Esophagus squamous epithelium (tissue), 5 donors: ENCODE data around the gene ZYX. TPM values are rescaled to one million over a fixed set of nuclear protein-coding genes. Genes with fewer than 3 reads are reported as not detected.
"Not testable (repeated sequence)": the region's sequence is repeated elsewhere in the genome, so short reads cannot be mapped to it uniquely, and the experiment has no call there.

Experiments
- DNase-seq: peaks from one replicate; lab custom pipeline; 2025; lab: John Stamatoyannopoulos, UW
- H3K27ac ChIP-seq, 4 donors: fragments of 200-600 bp; sonication (generic); one replicate each; pipeline ENCODE4 v1.5.1; 2016 to 2019; ENCODE audit warnings: mild to moderate bottlenecking in 1 of 4
- H3K27me3 ChIP-seq, 4 donors: fragments of 200-600 bp; sonication (generic); 1 replicate in 3 of 4; 2 replicates in 1 of 4; pipeline versions ENCODE4 v1.5.1 to v1.6.0; 2017 to 2021; ENCODE audit warnings: antibody characterized with exemption in 1 of 4
- H3K36me3 ChIP-seq, 3 donors: fragments of 200-600 bp; sonication (generic); one replicate each; pipeline ENCODE4 v1.5.1; 2016 to 2019
- H3K4me1 ChIP-seq, 3 donors: fragments of 200-600 bp; sonication (generic); one replicate each; pipeline ENCODE4 v1.5.1; 2017 to 2019
- H3K4me3 ChIP-seq, 4 donors: fragments of 200-600 bp; sonication (generic); 1 replicate in 3 of 4; 2 replicates in 1 of 4; pipeline ENCODE4 v1.5.1; 2016 to 2019; ENCODE audit warnings: mild to moderate bottlenecking in 2 of 4, moderate library complexity in 1 of 4
- H3K9me3 ChIP-seq, 3 donors: fragments of 200-600 bp; sonication (generic); one replicate each; pipeline ENCODE4 v1.5.1; 2016 to 2019
- POLR2A ChIP-seq, 4 donors: fragments of 450-650 bp; IDR thresholded peaks; one replicate each; pipeline ENCODE4 v1.6.1; 2017; ENCODE audit warnings: antibody characterized with exemption in 4 of 4, mild to moderate bottlenecking in 4 of 4, moderate library complexity in 3 of 4
- WGBS, 2 donors: methylation state at CpG; one replicate each; pipeline ENCODE4 v1.1.5; 2018; 5-methylcytosine and 5-hydroxymethylcytosine counted together
- intact Hi-C: fragments of 100-400 bp; cut with DNase I; formaldehyde crosslinking; loops from one replicate; pipeline ENCODE4 v1.15.0; 2022
- total RNA-seq, 4 donors: library from RNA; depleted of rRNA; stranded (reverse); fragments of >200 nt; gene quantifications; one replicate each; pipeline ENCODE4 v1.1.0, GENCODE V29; 2016
- TF ChIP-seq, protein P1 (sequence below), 6 experiments: fragments of 450-650 bp in 4 of 6; fragments of 200-600 bp in 2 of 6; sonication (generic) in 2 of 6; IDR thresholded peaks; one replicate each; pipeline ENCODE4 v1.5.1; 2016 to 2019; ENCODE audit warnings: antibody characterized with exemption in 6 of 6, mild to moderate bottlenecking in 4 of 6, moderate library complexity in 4 of 6
- donor health status: DM: yes; HTN: yes; CAD: no.

The ZYX gene
- total RNA-seq, 4 donors from 2014 or later: 40.2 to 78.8 (median 68.6) TPM

DNA sequence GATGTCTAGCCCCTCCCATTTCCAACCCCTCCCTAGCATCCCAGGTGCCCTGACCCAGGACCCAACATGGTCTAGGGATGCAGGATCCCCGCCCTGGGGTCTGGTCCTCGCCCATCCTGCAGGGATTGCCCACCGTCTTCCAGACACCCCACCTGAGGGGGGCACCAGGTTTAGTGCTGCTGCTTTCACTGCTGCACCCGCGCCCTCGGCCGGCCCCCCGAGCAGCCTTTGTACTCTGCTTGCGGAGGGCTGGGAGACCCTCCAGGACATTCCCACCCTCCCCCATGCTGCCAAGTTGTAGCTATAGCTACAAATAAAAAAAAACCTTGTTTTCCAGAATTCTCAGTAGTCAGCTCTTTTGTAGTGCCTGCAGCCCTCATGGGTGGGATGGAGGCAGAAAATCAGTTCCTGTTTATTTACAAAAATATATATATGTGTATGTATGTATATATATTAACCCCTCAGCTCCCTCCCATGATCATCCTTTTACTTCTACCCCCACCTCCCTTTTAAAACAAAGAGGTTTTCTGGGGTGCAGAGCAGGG, 9.7 kb downstream of the ZYX start:
- intact Hi-C loops: no loop called here
- peaks cover 21 to 92% (median 34%) of the 10 kb centered on the region in 3 donors for H3K36me3 ChIP-seq

DNA sequence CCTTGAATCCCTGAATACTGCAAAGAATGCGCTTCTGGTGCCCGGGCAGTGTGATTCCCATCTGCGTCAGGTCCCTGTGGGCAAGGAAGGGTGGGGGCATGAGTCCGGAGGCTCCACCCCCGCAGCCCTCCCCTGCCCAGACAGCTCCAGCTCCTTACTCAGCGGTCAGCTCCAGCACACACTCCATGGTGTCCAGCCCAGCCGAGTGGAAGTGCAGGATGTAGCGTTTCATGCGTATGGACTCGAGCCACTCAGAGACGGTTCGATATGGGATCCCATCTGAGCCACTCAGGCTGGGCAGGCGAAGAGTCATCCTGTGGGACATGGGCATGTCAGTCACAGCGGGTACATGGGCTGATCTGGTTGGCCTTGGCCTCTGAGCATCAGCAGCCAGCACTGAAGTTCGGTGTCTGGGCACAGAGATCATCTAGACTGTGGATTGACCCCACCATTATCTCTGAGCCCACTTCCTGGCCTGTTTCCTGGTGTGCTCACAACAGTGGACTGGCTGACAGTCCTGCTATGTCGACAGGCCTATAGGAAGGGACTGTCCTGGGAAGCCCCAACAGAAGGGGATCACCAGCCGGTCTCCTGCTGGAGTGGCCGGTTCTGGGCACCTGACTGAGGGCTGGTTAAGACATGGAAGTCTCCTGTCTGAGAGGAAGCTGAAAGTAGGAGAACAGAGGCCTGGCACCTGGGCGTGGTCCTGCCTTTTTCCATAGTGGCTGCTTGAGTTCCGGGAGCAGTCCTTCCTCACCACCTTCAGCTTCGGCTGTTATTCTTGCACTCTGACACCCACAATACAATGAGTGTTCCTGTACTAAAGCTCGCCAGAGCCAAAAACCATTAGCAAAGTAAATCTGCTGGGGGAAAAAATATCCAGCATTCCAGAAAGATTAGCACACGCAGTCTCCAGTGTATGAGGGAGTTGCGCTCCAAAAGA, 10.6 kb downstream of the ZYX start:
- H3K4me1 ChIP-seq: peaks cover 38 to 91% (median 39%) of the 10 kb centered on the region in 3 donors
- intact Hi-C loops: no loop called here
- H3K27ac ChIP-seq: peak overlapping the region; percentile 70 to 100 (median 91)
- no peaks in the 10 kb centered on the region for H3K27me3 ChIP-seq
- DNase-seq: no peak
- peak overlapping the region in 1 of 4 donors; percentile 25 for H3K4me3 ChIP-seq
- no peaks in the 10 kb centered on the region for H3K9me3 ChIP-seq
- TF ChIP-seq, protein P1, sequence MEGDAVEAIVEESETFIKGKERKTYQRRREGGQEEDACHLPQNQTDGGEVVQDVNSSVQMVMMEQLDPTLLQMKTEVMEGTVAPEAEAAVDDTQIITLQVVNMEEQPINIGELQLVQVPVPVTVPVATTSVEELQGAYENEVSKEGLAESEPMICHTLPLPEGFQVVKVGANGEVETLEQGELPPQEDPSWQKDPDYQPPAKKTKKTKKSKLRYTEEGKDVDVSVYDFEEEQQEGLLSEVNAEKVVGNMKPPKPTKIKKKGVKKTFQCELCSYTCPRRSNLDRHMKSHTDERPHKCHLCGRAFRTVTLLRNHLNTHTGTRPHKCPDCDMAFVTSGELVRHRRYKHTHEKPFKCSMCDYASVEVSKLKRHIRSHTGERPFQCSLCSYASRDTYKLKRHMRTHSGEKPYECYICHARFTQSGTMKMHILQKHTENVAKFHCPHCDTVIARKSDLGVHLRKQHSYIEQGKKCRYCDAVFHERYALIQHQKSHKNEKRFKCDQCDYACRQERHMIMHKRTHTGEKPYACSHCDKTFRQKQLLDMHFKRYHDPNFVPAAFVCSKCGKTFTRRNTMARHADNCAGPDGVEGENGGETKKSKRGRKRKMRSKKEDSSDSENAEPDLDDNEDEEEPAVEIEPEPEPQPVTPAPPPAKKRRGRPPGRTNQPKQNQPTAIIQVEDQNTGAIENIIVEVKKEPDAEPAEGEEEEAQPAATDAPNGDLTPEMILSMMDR (IDR thresholded peaks at IDR 0.05): no peak
- TF ChIP-seq POLR2A (IDR thresholded peaks at IDR 0.05): peak in 2 of 4 donors; percentile 46 to 54
- peaks cover 21 to 100% (median 34%) of the 10 kb centered on the region in 3 donors for H3K36me3 ChIP-seq
- 32 to 72% methylated on average over 4 to 5 of the region's 24 CpGs for WGBS, 2 donors

More for the DNA sequence above, 9.7 kb downstream of the ZYX start:
- Histone ChIP-seq H3K27ac (peak overlapping the region; percentile 70 to 100 (median 91)), H3K9me3 (no peaks in the 10 kb centered on the region), H3K4me1 (peaks cover 45 to 95% (median 45%) of the 10 kb centered on the region in 3 donors), H3K4me3 (peak overlapping the region in 1 of 4 donors; percentile 25), H3K27me3 (no peaks in the 10 kb centered on the region)
- WGBS, 2 donors: 87 to 89% methylated on average over 8 to 9 of the region's 9 CpGs
- no peak for TF ChIP-seq POLR2A (IDR thresholded peaks at IDR 0.05)
- TF ChIP-seq, protein P1 (IDR thresholded peaks at IDR 0.05): no peak
- DNase-seq: no peak

DNA sequence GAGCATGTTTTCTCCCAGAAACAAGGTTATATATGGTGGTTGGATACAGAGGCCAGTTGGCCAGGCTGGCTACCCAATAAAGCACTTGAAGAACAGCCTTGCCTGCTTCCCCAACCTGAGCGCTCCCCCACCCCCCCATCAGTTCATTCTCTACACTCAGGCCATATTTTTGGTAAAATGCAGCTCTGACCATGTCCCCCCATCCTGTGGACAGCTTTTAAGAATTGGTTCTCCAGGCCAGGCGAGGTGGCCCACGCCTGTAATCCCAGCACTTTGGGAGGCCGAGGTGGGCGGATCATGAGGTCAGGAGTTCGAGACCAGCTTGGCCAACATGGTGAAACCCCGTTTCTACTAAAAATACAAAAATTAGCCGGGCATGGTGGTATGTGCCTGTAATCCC, 11.3 kb downstream of the ZYX start:
- 84 to 92% methylated on average over 3 to 8 of the region's 8 CpGs for WGBS, 2 donors
- DNase-seq, H3K4me3 ChIP-seq, intact Hi-C loops, H3K27me3 ChIP-seq, H3K9me3 ChIP-seq: not testable (repeated sequence)
- Histone ChIP-seq H3K4me1 (peaks cover 32 to 84% (median 33%) of the 10 kb centered on the region in 3 donors), H3K27ac (peak overlapping the region; percentile 70 to 100 (median 91)), H3K36me3 (peaks cover 21 to 100% (median 34%) of the 10 kb centered on the region in 3 donors)

DNA sequence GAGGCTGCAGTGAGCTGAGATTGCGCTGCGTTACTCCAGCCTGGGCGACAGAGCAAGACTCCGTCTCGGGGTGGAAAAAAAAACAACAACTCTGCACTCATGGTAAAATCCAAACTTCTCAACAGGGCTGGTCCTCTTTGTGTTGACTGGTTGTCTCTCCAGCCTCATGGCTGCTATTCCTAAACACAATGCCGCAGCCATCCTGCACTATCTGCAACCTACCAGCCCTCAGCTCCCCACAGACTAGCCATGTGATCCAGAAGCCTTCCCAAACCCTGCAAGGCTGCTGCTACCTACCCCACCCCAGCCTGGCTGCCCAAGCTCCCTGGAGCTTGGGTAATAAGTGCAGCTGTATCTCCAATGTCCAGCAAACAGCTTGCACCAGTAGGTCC, 11.7 kb downstream of the ZYX start:
- no peak for TF ChIP-seq POLR2A (IDR thresholded peaks at IDR 0.05)
- TF ChIP-seq, protein P1 (IDR thresholded peaks at IDR 0.05): no peak
- Histone ChIP-seq H3K9me3 (no peaks in the 10 kb centered on the region), H3K4me1 (peaks cover 29 to 80% (median 30%) of the 10 kb centered on the region in 3 donors), H3K36me3 (peaks cover 21 to 100% (median 34%) of the 10 kb centered on the region in 3 donors), H3K27me3 (no peaks in the 10 kb centered on the region), H3K27ac (peak overlapping the region; percentile 70 to 100 (median 91)), H3K4me3 (no peak overlapping the region)
- intact Hi-C loops: no loop called here
- WGBS, 2 donors: 94 to 98% methylated on average over 6 of the region's 6 CpGs
- no peak for DNase-seq

DNA sequence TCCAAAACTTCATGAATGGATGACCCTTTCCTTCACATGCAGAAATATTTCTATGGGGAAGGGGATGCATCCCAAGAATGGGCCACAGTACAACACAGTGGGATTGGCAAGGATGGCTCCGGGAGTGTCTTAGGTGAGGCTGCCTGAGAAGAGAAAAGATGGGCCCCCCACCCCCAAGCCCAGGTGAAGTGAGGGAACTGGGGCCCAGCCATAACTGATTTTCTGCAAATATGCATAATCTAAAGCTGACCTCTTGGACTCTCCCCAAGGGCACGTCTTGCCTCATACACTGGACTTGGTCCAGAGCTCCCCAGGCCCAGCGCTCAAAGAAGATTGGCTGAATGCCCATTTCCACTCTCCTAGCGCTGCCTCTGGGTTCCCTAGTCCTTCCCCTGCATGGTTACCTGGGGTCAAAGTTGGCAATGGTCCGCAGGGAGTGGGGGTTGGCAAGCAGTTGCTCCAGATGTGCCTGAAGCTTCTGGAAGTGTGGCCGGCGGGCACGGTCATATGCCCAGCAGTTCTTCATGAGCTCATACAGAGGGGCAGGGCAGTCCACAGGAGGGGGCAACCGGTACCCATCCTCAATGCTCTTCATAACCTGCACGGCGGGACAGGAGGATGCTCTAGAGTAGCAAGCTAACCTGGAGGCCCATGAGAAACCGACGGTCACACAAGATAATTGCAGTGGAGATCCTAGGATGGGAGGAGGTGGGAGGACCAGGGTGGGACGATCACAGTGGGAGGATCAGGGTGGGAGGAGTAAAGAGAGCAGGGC, 12.3 kb downstream of the ZYX start:
- H3K36me3 ChIP-seq: peaks cover 17 to 100% (median 29%) of the 10 kb centered on the region in 3 donors
- 77 to 82% methylated on average over 12 to 13 of the region's 14 CpGs for WGBS, 2 donors
- peaks cover 29 to 74% (median 30%) of the 10 kb centered on the region in 3 donors for H3K4me1 ChIP-seq
- peak overlapping the region in 3 of 4 donors; percentile 89 to 100 (median 93) for H3K27ac ChIP-seq
- H3K9me3 ChIP-seq: no peaks in the 10 kb centered on the region
- intact Hi-C loops: no loop called here
- H3K27me3 ChIP-seq: no peaks in the 10 kb centered on the region
- no peak for DNase-seq
- H3K4me3 ChIP-seq: no peak overlapping the region
- TF ChIP-seq POLR2A (IDR thresholded peaks at IDR 0.05): no peak
- TF ChIP-seq, protein P1 (IDR thresholded peaks at IDR 0.05): no peak
